ENCODE data around the gene AARS2.

DNA sequence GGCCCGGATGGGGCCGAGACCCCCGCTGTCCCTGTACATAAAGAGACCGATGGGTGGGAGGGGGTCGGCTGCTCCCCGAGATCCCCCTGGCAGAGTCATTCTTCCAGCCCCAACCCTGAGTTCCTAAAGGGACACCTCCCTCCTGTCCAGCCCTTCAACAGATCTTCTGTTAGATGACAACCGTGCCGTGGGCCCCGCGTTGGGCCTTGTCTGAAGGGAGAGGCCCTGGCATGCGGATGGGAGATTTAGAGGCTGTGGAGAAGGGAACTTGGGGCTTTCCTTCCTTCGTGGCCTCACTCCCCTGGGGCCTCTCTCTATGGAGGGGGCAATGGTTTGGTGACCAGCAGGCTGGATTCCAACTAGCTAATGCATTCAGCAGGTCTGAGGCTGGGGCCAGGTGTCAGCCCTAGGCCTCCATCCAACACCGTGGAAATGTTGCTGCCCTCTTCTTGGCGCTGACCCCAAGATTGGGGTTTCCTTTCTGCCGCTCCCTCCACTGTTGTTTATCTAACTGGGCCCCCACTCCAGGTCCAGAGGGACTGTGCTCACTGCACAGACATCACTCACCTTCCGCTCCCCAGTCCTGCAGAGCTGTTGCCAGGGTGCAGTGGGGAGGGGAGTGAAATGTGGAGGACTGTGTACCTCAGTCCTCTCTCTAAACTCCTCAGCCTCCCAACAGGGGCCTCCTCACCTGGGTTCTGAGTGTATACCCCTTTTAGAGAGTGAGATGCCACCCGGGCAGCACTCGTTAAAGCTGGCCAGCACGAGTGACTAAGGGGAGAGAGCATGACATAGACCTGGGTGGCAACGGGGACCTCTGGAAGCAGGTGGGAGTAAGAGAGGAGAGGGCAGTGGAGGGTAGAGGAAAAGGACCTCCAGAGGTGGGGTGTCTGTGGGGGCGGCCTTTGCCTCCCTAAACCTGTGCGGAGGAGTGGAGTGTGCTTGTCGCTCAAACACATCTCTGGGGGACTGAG, 36.2 kb downstream of the AARS2 start:
- no peak for TF ChIP-seq PATZ1 (CRISPR knock-in tag; IDR thresholded peaks at IDR 0.05; ENCODE audit: borderline replicate concordance)
- TF ChIP-seq ZNF70 (CRISPR knock-in tag; IDR thresholded peaks at IDR 0.05) = no peak
- no peak for TF ChIP-seq BACH2 (CRISPR knock-in tag; IDR thresholded peaks at IDR 0.05; ENCODE audit: borderline replicate concordance)
- TF ChIP-seq TOX (CRISPR knock-in tag; IDR thresholded peaks at IDR 0.05; ENCODE audit: borderline replicate concordance) = no peak
- no peak for TF ChIP-seq SNAI2 (CRISPR knock-in tag; IDR thresholded peaks at IDR 0.05)
- no peak for TF ChIP-seq ZFP3 (CRISPR knock-in tag; IDR thresholded peaks at IDR 0.05)

Measured in SK-N-SH treated with all-trans-retinoic acid at 6 μM for 48 hours (cell line).